Measurements from ENCODE around the gene TMEM255A. TPM values are rescaled to one million over a fixed set of nuclear protein-coding genes. Genes with fewer than 3 reads are reported as not detected.
"Not testable (repeated sequence)": the region's sequence is repeated elsewhere in the genome, so short reads cannot be mapped to it uniquely, and the experiment has no call there.

The TMEM255A gene
- total RNA-seq, 4 donors from 2014 or later, result 0.16 to 1.3 (median 0.56) TPM; not detected in 1

GRCh38 chrX:120350450-120351138 lies 39.3 kb upstream of the TMEM255A start:
- TF ChIP-seq POLR2A (IDR thresholded peaks at IDR 0.05) (no peak), CTCF (IDR thresholded peaks at IDR 0.05 in 4 of 5, conservative IDR thresholded peaks at IDR 0.05 in 1 of 5) (no peak)
- Histone ChIP-seq H3K36me3 (no peaks in the 10 kb centered on the region), H3K4me3 (no peak overlapping the region), H3K4me1 (no peaks in the 10 kb centered on the region), H3K27ac (peak overlapping the region; percentile 55 to 71 (median 58)), H3K9me3 (no peaks in the 10 kb centered on the region), H3K27me3 (no peaks in the 10 kb centered on the region)
- intact Hi-C loops (cut with DNase I; ENCODE audit: low total_unique reads), result no loop called here
- DNase-seq (no peak), ATAC-seq (peak; percentile 82 to 92)
- in situ Hi-C loops (cut with MboI; ENCODE audit: low sequenced_read_pairs in 4 of 4), result loop anchor here in 1 of 4 donors (25.0 kb wide), 1 partner anchor 112 kb away; the partner anchor contains the start of gene LAMP2

- ATAC-seq; in situ Hi-C loops (cut with MboI; ENCODE audit: low sequenced_read_pairs in 4 of 4); intact Hi-C loops (cut with DNase I; ENCODE audit: low total_unique reads): not testable (repeated sequence)
These were observed 33.3 kb upstream of the TMEM255A start for GRCh38 chrX:120344566-120344965.

GRCh38 chrX:120336899-120337298 lies 25.6 kb upstream of the TMEM255A start:
- in situ Hi-C loops (cut with MboI; ENCODE audit: low sequenced_read_pairs in 4 of 4), result loop anchor here in 3 of 4 donors (10.0 kb wide), 1 partner anchor 138 kb away; no protein-coding TSS in a partner anchor
- Histone ChIP-seq H3K4me3 (no peak overlapping the region), H3K9me3 (peaks cover 0 to 15% (median 0%) of the 10 kb centered on the region in 3 donors), H3K4me1 (no peaks in the 10 kb centered on the region), H3K27ac (no peak overlapping the region), H3K36me3 (no peaks in the 10 kb centered on the region), H3K27me3 (peaks cover 0 to 4% (median 0%) of the 10 kb centered on the region in 3 donors)
- intact Hi-C loops (cut with DNase I; ENCODE audit: low total_unique reads), result no loop called here
- no peak for ATAC-seq
- no peak for DNase-seq
- TF ChIP-seq POLR2A (IDR thresholded peaks at IDR 0.05), result no peak
- no peak for TF ChIP-seq CTCF (IDR thresholded peaks at IDR 0.05 in 4 of 5, conservative IDR thresholded peaks at IDR 0.05 in 1 of 5)

More at GRCh38 chrX:120344566-120344965, 33.3 kb upstream of the TMEM255A start:
- not testable (repeated sequence) for H3K4me3 ChIP-seq, DNase-seq, H3K27me3 ChIP-seq, H3K27ac ChIP-seq, H3K4me1 ChIP-seq, H3K9me3 ChIP-seq, H3K36me3 ChIP-seq

GRCh38 chrX:120335289-120335688 lies 24.0 kb upstream of the TMEM255A start:
- no peak for TF ChIP-seq POLR2A (IDR thresholded peaks at IDR 0.05)
- Histone ChIP-seq H3K4me1 (no peaks in the 10 kb centered on the region), H3K27me3 (peaks cover 0 to 4% (median 0%) of the 10 kb centered on the region in 3 donors), H3K4me3 (no peak overlapping the region), H3K9me3 (peaks cover 0 to 15% (median 0%) of the 10 kb centered on the region in 3 donors), H3K27ac (no peak overlapping the region), H3K36me3 (no peaks in the 10 kb centered on the region)
- ATAC-seq (no peak), DNase-seq (no peak)
- intact Hi-C loops (cut with DNase I; ENCODE audit: low total_unique reads), result loop anchor here (2.0 kb wide), 1 partner anchor 140 kb away; no protein-coding TSS in a partner anchor
- in situ Hi-C loops (cut with MboI; ENCODE audit: low sequenced_read_pairs in 4 of 4), result loop anchor here in 3 of 4 donors (10.0 kb wide), 1 partner anchor 140 kb away; no protein-coding TSS in a partner anchor

- Histone ChIP-seq H3K4me1 (no peaks in the 10 kb centered on the region), H3K27ac (no peak overlapping the region), H3K36me3 (no peaks in the 10 kb centered on the region), H3K4me3 (no peak overlapping the region), H3K9me3 (peaks cover 0 to 15% (median 0%) of the 10 kb centered on the region in 3 donors), H3K27me3 (peaks cover 0 to 4% (median 0%) of the 10 kb centered on the region in 3 donors)
- ATAC-seq, result no peak
- no peak for TF ChIP-seq POLR2A (IDR thresholded peaks at IDR 0.05)
- no peak for TF ChIP-seq CTCF (IDR thresholded peaks at IDR 0.05 in 4 of 5, conservative IDR thresholded peaks at IDR 0.05 in 1 of 5)
- no peak for DNase-seq
- in situ Hi-C loops (cut with MboI; ENCODE audit: low sequenced_read_pairs in 4 of 4) (loop anchor here in 3 of 4 donors (10.0 kb wide), 1 partner anchor 140 kb away; no protein-coding TSS in a partner anchor), intact Hi-C loops (cut with DNase I; ENCODE audit: low total_unique reads) (loop anchor here (2.0 kb wide), 1 partner anchor 140 kb away; no protein-coding TSS in a partner anchor)
These were observed 23.3 kb upstream of the TMEM255A start for GRCh38 chrX:120334603-120335002.

All from gastrocnemius medialis (tissue), 4 donors.